ENCODE measurements around the gene PLK5.
"Not testable (repeated sequence)": the region's sequence is repeated elsewhere in the genome, so short reads cannot be mapped to it uniquely, and the experiment has no call there.

The PLK5 gene

DNA sequence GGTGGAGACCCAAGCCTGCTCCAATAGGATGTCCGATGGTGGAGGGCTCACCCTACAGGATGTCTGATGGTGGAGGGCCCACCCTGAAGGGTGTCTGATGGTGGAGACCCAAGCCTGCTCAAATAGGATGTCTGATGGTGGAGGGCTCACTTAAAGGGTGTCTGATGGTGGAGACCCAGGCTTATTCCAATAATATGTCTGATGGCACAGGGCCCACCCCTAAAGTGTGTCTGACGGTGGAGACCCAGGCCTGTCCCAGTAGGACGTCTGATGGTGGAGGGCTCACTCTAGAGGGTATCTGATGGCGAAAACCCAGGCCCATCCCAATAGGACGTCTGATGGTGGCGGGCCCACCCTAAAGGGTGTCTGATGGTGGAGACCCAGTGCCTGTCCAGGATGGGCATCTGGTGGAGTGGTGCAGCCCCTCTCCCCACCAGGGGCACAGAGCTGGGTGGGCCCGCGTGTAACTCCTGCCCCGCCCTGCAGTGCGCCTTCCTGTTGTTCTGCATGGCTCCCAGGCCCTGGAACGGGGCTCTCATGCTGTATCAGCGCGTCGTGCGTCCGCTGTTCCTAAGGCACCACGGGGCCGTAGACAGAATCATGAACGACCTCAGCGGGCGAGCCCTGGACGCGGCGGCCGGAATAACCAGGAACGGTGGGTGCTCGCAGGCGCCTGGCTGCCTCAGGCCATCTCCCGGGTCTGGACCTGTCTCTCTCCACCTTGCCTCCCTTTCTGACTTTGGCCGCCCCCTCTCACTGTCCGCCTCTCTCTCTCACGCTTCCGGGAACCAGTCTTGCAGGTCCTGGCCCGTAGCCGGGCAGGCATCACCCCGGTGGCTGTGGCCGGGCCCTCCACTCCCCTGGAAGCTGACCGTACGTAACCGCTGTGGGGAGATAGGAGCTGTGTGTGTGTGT lies 27.8 kb upstream of the PLK5 start:
- TF ChIP-seq GATA1 (IDR thresholded peaks at IDR 0.05; ENCODE audit: low read depth, low read length): no peak
- no peak for TF ChIP-seq POLR2A (IDR thresholded peaks at IDR 0.05; ENCODE audit: low read length)
- DNase-seq: no peak

GRCh38 chr19:1496714-1497577 lies 26.9 kb upstream of the PLK5 start:
- no peak for DNase-seq
- no peak for TF ChIP-seq POLR2A (IDR thresholded peaks at IDR 0.05; ENCODE audit: low read length)
- no peak for TF ChIP-seq GATA1 (IDR thresholded peaks at IDR 0.05; ENCODE audit: low read depth, low read length)

- no peak for DNase-seq
These were observed 26.2 kb upstream of the PLK5 start for GRCh38 chr19:1497578-1498235.

GRCh38 chr19:1499231-1499630 lies 24.6 kb upstream of the PLK5 start:
- not testable (repeated sequence) for DNase-seq

More at GRCh38 chr19:1497578-1498235, 26.2 kb upstream of the PLK5 start:
- TF ChIP-seq GATA1 (IDR thresholded peaks at IDR 0.05; ENCODE audit: low read depth, low read length) (no peak), POLR2A (IDR thresholded peaks at IDR 0.05; ENCODE audit: low read length) (no peak)

DNA sequence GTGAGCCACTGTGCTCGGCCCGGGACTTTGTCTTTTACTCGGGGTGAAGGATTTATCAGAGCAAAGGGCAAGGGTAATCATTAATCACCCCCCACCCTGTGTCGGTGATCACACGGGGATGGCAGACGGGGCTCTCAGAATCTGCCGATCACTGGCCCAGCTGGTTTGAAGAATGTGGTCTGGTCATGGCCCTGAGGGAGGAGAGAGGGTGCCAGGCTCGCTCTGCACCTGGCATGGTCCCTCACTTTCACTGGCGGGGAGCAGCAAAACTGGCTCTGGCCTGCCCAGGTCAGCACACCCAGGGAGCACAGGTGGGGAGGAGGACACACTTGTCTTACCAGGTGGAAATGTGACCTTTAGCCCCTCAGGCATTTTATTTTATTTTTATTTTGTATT lies 22.7 kb upstream of the PLK5 start:
- TF ChIP-seq GATA1 (IDR thresholded peaks at IDR 0.05; ENCODE audit: low read depth, low read length) (no peak), POLR2A (IDR thresholded peaks at IDR 0.05; ENCODE audit: low read length) (no peak)
- no peak for DNase-seq

DNA sequence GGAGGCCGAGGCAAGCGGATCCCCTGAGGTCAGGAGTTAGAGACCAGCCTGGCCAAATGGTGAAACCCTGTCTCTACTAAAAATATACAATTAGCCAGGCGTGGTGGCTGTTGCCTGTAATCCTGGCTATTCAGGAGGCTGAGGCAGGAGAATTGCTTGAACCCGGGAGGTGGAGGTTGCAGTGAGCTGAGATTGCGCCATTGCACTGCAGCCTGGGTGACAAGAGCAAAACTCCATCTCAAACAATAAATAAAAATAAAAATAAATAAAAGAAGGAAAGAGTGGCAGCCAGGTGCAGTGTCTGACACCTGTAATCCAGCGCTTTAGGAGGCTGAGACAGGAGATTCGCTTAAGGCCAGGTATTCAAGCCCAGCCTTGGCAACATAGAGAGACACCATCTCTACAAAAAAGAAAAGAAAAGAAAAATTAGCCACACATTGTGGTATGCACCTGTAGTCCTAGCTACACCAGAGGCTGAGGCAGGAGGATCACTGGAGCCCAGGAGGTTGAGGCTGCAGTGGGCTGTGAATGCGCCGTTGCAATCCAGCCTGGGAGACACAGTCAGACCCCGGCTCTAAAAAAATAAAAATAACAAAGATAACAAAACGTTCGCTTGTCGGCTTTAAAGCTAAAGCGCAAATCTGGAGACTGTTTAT lies 21.3 kb upstream of the PLK5 start:
- no peak for DNase-seq
- TF ChIP-seq GATA1 (IDR thresholded peaks at IDR 0.05; ENCODE audit: low read depth, low read length): no peak
- no peak for TF ChIP-seq POLR2A (IDR thresholded peaks at IDR 0.05; ENCODE audit: low read length)

- peak; percentile 73 to 81 for DNase-seq
- TF ChIP-seq POLR2A (IDR thresholded peaks at IDR 0.05; ENCODE audit: low read length) (no peak), GATA1 (IDR thresholded peaks at IDR 0.05; ENCODE audit: low read depth, low read length) (no peak)
These were observed 20.6 kb upstream of the PLK5 start for GRCh38 chr19:1503089-1503924.

- TF ChIP-seq GATA1 (IDR thresholded peaks at IDR 0.05; ENCODE audit: low read depth, low read length): no peak
- TF ChIP-seq POLR2A (IDR thresholded peaks at IDR 0.05; ENCODE audit: low read length): no peak
- no peak for DNase-seq
These were observed 19.7 kb upstream of the PLK5 start for GRCh38 chr19:1503925-1504773.

DNA sequence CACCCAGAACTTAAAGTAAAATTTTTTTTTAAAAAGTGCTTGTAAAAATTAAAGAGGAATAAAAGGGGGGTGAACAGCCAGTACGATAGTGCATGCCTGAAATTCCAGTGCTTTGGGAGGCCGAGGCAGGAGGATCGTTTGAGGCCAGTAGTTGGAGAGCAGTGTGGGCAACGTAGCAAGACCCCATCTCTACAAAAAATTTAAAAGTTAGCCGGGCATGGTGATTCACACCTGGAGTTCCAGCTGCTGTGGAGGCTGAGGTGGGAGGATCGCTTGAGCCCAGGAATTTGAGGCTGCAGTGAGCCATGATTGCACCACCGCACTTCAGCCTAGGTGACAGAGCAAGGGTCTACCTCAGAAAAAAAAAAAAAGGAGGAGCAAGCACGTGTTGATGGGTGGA lies 18.9 kb upstream of the PLK5 start:
- TF ChIP-seq GATA1 (IDR thresholded peaks at IDR 0.05; ENCODE audit: low read depth, low read length): no peak
- TF ChIP-seq POLR2A (IDR thresholded peaks at IDR 0.05; ENCODE audit: low read length): no peak
- no peak for DNase-seq

DNA sequence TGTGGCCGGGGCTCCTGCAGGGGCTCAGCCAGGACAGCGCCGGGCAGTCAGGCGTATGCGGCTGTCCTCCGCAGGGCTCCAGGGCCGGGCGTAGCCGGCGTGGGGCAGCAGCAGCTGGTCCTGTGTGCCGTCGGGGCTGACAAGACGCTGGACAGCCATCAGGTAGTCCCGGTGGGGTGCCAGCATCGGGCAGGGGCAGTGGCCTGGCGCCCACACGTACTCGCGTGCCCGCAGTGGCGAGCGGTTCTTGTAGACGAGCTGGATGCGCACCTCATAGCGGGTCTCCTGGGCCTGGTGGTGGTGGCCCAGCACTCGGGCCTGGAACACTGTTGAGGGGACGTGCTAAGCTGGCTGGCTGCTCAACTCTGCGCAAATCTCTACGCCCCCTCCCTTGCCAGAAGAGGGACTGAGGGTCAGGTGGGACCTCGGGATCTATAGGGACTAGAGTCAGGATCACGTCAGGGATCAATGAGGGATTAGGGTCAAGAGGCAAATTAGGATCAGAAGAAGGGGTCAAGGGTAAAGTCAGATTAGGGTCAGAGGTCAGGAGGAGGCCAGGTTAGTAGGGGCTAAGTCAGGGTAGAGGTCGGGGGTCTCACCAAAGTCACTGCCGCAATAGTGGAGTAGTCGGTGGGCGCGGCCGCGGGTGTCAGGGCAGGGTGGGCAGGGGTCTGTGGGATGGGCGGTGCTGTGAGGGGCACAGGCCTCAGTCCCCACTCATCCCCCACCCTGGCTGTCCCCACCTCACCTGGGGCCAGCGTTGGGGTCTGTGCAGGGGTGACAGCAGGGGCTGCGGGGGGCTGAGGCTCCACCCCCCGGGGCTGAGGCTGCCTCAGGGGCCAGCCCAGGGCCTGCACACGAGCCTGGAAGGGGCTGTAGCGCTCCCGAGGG lies 17.6 kb upstream of the PLK5 start:
- no peak for DNase-seq
- TF ChIP-seq POLR2A (IDR thresholded peaks at IDR 0.05; ENCODE audit: low read length) (no peak), GATA1 (IDR thresholded peaks at IDR 0.05; ENCODE audit: low read depth, low read length) (no peak)

- DNase-seq: no peak
- no peak for TF ChIP-seq POLR2A (IDR thresholded peaks at IDR 0.05; ENCODE audit: low read length)
- TF ChIP-seq GATA1 (IDR thresholded peaks at IDR 0.05; ENCODE audit: low read depth, low read length): no peak
These were observed 16.7 kb upstream of the PLK5 start for GRCh38 chr19:1507192-1507660.
